ENCODE data around the gene PHOX2A.

The PHOX2A gene

DNA sequence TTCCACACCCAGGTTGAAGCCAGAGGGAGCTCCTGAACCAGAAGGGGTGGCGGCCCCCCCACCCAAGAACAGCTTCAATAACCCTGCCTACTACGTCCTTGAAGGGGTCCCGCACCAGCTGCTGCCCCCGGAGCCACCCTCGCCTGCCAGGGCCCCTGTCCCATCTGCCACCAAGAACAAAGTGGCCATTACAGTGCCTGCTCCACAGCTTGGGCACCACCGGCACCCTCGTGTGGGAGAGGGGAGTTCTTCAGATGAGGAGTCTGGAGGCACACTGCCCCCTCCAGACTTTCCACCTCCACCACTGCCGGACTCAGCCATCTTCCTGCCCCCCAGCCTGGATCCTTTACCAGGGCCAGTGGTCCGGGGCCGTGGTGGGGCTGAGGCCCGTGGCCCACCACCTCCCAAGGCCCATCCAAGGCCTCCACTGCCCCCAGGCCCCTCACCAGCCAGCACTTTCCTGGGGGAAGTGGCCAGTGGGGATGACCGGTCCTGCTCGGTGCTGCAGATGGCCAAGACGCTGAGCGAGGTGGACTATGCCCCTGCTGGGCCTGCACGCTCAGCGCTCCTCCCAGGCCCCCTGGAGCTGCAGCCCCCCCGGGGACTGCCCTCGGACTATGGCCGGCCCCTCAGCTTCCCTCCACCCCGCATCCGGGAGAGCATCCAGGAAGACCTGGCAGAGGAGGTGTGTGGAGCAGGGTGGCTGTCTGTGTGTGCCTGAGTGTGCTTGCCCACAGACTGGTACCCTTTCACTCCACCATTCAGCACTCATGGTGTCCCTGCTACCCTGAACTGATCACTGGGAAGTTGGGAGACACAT is 6.7 kb downstream of the PHOX2A start:
- Histone ChIP-seq H3K36me3 (ENCODE audit: control insufficient read depth, insufficient read depth, low read length) (peaks cover 30% of the 10 kb centered on the region), H3K27me3 (ENCODE audit: control insufficient read depth, insufficient read depth, low read length) (peaks cover 39% of the 10 kb centered on the region), H3K9ac (ENCODE audit: low read length) (no peak overlapping the region), H3K9me3 (ENCODE audit: control insufficient read depth, low read length) (no peaks in the 10 kb centered on the region), H3K4me1 (ENCODE audit: control insufficient read depth, insufficient read depth, low read length) (peaks cover 32% of the 10 kb centered on the region), H3K4me3 (ENCODE audit: low read length) (no peak overlapping the region)

DNA sequence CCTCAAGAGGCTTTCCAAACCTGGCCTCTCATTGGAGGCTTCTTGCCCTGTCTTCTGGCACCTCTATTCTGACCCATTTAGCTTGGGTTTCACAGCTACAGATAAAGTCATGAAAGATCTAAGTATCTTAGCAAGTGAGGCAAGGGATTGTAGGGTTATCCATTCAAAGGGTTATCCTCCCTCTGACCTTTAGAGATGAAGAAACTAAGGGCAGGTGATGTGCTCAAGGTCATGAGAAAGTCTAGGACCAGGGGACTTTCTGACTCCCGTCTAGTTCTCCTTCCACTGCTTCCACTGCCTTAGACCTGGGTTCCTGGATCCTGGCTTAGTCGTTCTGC is 7.2 kb downstream of the PHOX2A start:
- Histone ChIP-seq H3K9me3 (ENCODE audit: control insufficient read depth, low read length) (no peaks in the 10 kb centered on the region), H3K27me3 (ENCODE audit: control insufficient read depth, insufficient read depth, low read length) (peaks cover 33% of the 10 kb centered on the region), H3K36me3 (ENCODE audit: control insufficient read depth, insufficient read depth, low read length) (peaks cover 30% of the 10 kb centered on the region), H3K4me3 (ENCODE audit: low read length) (no peak overlapping the region), H3K4me1 (ENCODE audit: control insufficient read depth, insufficient read depth, low read length) (peaks cover 32% of the 10 kb centered on the region), H3K9ac (ENCODE audit: low read length) (no peak overlapping the region)

DNA sequence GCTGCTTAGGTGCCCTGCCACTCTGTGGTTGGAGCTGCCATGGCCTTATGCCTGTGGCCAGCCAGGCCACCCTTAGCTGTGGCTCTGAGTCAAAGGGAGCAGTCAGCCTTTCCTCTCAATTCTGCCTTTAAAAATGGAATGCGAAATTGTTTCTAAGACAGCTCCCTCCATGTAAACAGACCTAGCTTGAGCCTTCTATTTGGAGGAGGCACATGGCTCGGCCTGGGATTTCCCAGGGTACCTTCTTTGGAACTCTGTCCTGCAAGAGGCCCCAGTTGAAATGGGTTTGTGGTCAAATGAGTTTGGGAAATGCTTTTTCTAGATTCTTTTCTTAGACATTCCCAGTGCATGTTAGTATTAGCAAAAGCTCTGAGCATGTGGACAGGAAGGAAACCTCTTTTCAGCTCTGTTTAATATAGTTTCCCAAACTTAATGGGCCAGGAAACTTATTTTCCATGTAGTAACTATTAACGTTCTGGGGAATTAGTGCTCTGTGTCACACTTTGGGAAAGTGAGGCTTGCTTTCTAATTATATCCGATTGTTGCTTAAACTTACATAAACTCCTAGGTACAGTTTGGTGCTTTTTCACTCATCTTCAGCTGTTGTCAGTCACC is 7.8 kb downstream of the PHOX2A start:
- H3K9ac ChIP-seq (ENCODE audit: low read length): no peak overlapping the region
- no peaks in the 10 kb centered on the region for H3K9me3 ChIP-seq (ENCODE audit: control insufficient read depth, low read length)
- peaks cover 32% of the 10 kb centered on the region for H3K4me1 ChIP-seq (ENCODE audit: control insufficient read depth, insufficient read depth, low read length)
- peaks cover 27% of the 10 kb centered on the region for H3K27me3 ChIP-seq (ENCODE audit: control insufficient read depth, insufficient read depth, low read length)
- H3K36me3 ChIP-seq (ENCODE audit: control insufficient read depth, insufficient read depth, low read length): peaks cover 35% of the 10 kb centered on the region
- no peak overlapping the region for H3K4me3 ChIP-seq (ENCODE audit: low read length)

DNA sequence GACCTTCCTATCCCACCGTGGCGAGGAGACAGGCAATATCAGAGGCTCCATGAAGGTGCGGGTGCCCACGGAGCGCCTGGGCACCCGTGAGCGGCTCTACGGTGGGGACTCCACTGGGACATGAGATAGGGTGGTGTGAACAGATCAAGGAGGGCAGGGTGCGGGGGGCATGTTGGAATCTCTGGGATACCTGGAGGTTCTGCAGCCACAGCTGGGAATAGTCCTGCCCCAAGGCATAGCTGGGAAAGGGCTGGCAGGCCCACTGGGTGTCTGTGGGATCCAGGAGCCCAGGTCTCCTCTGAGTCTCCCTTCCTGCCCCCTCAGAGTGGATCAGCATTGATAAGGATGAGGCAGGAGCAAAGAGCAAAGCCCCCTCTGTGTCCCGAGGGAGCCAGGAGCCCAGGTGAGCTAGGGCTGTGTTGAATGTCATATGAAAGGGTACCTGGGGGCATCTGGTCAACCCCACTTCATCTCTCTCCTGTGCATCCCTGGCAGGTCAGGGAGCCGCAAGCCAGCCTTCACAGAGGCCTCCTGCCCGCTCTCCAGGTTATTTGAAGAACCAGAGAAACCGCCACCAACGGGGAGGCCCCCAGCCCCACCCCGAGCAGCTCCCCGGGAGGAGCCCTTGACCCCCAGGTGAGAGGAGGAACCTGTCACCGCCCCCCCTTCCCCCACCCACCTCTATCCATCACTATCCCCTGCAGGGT is 8.5 kb downstream of the PHOX2A start:
- Histone ChIP-seq H3K4me3 (ENCODE audit: low read length) (no peak overlapping the region), H3K4me1 (ENCODE audit: control insufficient read depth, insufficient read depth, low read length) (peaks cover 27% of the 10 kb centered on the region), H3K9ac (ENCODE audit: low read length) (no peak overlapping the region), H3K9me3 (ENCODE audit: control insufficient read depth, low read length) (no peaks in the 10 kb centered on the region), H3K36me3 (ENCODE audit: control insufficient read depth, insufficient read depth, low read length) (peaks cover 42% of the 10 kb centered on the region), H3K27me3 (ENCODE audit: control insufficient read depth, insufficient read depth, low read length) (peaks cover 20% of the 10 kb centered on the region)

DNA sequence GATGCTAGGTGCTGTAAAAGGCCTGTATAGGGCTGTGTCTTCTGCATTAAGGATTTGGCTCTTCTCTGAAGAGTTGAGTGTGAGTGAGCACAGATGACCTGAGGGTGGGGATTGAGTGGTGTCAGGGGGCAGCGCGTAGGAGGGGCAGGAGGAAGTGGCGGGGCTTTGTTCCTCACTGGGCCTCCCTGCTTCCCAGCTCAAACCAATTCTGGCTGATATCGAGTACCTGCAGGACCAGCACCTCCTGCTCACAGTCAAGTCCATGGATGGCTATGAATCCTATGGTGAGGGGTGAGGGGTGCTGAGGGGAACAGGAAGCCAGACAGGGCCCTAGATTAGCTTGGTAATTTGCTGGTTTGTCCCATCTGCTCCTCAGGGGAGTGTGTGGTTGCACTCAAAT is 9.1 kb downstream of the PHOX2A start:
- peaks cover 21% of the 10 kb centered on the region for H3K4me1 ChIP-seq (ENCODE audit: control insufficient read depth, insufficient read depth, low read length)
- no peaks in the 10 kb centered on the region for H3K9me3 ChIP-seq (ENCODE audit: control insufficient read depth, low read length)
- no peak overlapping the region for H3K9ac ChIP-seq (ENCODE audit: low read length)
- H3K36me3 ChIP-seq (ENCODE audit: control insufficient read depth, insufficient read depth, low read length): peaks cover 47% of the 10 kb centered on the region
- H3K4me3 ChIP-seq (ENCODE audit: low read length): no peak overlapping the region
- H3K27me3 ChIP-seq (ENCODE audit: control insufficient read depth, insufficient read depth, low read length): peaks cover 15% of the 10 kb centered on the region

DNA sequence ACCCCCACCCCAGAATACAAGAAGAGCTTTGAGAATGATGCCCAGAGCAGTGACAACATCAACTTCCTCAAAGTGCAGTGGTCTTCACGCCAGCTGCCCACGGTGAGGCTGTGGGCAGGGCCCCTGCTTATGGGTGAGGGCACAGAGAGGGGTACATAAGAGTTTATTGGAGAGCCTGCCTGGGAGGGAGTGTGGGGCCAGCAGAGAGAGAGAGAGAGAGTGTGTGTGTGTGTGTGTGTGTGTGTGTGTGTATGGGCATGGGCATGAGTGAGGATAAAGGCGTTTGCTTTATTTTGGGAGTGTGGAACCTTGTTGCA is 9.5 kb downstream of the PHOX2A start:
- Histone ChIP-seq H3K4me1 (ENCODE audit: control insufficient read depth, insufficient read depth, low read length) (peaks cover 19% of the 10 kb centered on the region), H3K9me3 (ENCODE audit: control insufficient read depth, low read length) (no peaks in the 10 kb centered on the region), H3K9ac (ENCODE audit: low read length) (no peak overlapping the region), H3K4me3 (ENCODE audit: low read length) (no peak overlapping the region), H3K27me3 (ENCODE audit: control insufficient read depth, insufficient read depth, low read length) (peaks cover 12% of the 10 kb centered on the region), H3K36me3 (ENCODE audit: control insufficient read depth, insufficient read depth, low read length) (peaks cover 47% of the 10 kb centered on the region)

DNA sequence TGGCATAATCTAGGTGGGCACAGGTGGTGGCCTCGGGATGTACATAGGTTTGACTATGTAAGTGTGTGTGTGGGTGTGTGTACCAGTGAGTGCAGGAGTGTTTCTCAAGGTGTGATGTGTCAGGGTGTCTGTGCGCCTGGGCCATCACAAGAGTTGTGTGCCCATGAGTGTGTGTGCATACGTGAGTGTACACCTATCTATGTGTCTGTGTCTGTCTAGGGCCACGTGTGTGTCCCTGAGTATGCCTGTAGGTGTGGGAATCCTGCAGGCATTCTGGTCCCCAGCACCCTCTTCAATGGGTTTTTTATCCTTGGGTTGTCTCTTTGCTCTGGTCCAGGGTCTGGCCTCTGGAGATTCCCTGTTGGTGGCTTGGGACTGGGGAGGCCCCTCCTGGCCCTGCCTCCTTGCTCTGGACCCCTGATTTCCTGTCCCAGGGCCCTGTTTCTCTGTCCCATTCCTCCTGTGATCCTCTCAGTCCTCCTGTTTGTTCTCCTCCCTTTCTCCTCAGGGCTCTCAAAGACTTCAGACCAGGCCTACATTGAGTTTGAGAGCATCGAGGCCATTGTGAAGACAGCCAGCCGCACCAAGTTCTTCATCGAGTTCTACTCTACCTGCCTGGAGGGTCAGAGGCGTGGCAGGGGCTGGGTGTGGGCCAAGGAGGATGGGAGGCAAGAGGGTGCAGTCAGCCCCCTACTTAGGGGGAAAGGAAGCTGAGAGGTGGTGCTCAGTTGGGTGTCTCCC is 10.0 kb downstream of the PHOX2A start:
- H3K36me3 ChIP-seq (ENCODE audit: control insufficient read depth, insufficient read depth, low read length): peaks cover 49% of the 10 kb centered on the region
- H3K9me3 ChIP-seq (ENCODE audit: control insufficient read depth, low read length): no peaks in the 10 kb centered on the region
- H3K9ac ChIP-seq (ENCODE audit: low read length): no peak overlapping the region
- peaks cover 7% of the 10 kb centered on the region for H3K27me3 ChIP-seq (ENCODE audit: control insufficient read depth, insufficient read depth, low read length)
- peaks cover 14% of the 10 kb centered on the region for H3K4me1 ChIP-seq (ENCODE audit: control insufficient read depth, insufficient read depth, low read length)
- H3K4me3 ChIP-seq (ENCODE audit: low read length): no peak overlapping the region

DNA sequence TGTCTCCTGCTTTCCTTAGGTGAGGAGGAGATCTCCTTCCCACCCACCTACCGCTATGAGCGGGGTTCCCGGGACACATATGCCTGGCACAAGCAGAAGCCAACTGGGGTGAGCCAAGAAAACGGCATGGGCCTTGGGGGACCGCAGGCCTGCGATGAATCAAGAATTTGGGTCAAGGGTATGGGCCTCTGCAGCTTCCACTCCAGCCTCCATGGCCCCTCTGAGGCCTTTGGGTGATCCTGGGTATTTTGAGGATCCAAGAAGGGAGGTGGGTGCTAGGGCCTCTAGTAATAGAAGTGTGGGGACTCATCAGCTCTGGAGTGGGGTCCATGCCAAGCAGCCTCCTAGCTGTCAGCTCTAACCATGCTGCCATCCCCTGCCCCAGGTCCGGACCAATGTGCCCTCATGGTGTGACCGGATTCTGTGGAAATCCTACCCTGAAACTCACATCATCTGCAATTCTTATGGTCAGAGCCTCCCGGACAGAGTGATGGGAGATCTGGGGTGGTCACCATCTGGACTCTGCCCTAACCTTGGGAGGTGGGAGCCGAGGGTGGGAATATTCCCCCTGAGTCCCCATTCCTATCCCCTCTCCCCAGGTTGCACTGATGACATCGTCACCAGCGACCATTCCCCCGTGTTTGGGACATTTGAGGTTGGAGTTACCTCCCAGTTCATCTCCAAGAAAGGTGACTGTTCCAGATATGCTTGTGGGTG is 10.8 kb downstream of the PHOX2A start:
- Histone ChIP-seq H3K9ac (ENCODE audit: low read length) (no peak overlapping the region), H3K27me3 (ENCODE audit: control insufficient read depth, insufficient read depth, low read length) (no peaks in the 10 kb centered on the region), H3K9me3 (ENCODE audit: control insufficient read depth, low read length) (no peaks in the 10 kb centered on the region), H3K4me3 (ENCODE audit: low read length) (no peak overlapping the region), H3K4me1 (ENCODE audit: control insufficient read depth, insufficient read depth, low read length) (peaks cover 7% of the 10 kb centered on the region), H3K36me3 (ENCODE audit: control insufficient read depth, insufficient read depth, low read length) (peaks cover 52% of the 10 kb centered on the region)

DNA sequence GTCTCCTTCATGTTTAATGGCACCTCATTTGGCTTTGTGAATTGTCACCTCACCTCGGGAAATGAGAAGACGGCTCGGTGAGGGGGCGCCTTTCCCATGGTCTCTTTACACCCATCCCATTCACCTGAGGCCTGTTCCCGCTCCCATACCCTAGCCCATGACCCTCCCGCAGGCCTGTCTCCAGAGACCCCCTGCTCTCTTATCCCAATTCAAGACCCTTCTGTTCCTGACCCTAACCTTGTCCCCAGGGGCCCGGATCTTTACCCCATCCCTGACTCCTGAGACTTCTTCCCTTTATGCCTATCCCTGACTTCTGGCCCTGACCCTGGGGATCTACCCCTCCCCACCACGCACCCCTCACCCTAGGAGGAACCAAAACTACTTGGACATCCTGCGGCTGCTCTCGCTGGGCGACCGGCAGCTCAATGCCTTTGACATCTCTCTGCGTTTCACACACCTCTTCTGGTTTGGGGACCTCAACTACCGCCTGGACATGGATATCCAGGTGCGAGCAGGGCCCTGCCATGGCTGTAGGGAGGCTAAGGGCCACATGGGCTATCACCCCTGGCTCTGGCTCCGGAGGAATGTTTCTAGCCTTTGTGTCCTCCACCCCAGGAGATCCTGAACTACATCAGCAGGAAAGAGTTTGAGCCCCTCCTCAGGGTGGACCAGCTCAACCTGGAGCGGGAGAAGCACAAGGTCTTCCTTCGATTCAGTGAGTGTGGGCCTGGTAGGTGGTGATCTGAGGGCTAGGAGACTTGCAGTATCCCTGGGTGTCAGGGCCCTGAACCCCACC is 11.5 kb downstream of the PHOX2A start:
- Histone ChIP-seq H3K36me3 (ENCODE audit: control insufficient read depth, insufficient read depth, low read length) (peaks cover 52% of the 10 kb centered on the region), H3K9me3 (ENCODE audit: control insufficient read depth, low read length) (no peaks in the 10 kb centered on the region), H3K4me3 (ENCODE audit: low read length) (no peak overlapping the region), H3K4me1 (ENCODE audit: control insufficient read depth, insufficient read depth, low read length) (no peaks in the 10 kb centered on the region), H3K27me3 (ENCODE audit: control insufficient read depth, insufficient read depth, low read length) (no peaks in the 10 kb centered on the region), H3K9ac (ENCODE audit: low read length) (no peak overlapping the region)

DNA sequence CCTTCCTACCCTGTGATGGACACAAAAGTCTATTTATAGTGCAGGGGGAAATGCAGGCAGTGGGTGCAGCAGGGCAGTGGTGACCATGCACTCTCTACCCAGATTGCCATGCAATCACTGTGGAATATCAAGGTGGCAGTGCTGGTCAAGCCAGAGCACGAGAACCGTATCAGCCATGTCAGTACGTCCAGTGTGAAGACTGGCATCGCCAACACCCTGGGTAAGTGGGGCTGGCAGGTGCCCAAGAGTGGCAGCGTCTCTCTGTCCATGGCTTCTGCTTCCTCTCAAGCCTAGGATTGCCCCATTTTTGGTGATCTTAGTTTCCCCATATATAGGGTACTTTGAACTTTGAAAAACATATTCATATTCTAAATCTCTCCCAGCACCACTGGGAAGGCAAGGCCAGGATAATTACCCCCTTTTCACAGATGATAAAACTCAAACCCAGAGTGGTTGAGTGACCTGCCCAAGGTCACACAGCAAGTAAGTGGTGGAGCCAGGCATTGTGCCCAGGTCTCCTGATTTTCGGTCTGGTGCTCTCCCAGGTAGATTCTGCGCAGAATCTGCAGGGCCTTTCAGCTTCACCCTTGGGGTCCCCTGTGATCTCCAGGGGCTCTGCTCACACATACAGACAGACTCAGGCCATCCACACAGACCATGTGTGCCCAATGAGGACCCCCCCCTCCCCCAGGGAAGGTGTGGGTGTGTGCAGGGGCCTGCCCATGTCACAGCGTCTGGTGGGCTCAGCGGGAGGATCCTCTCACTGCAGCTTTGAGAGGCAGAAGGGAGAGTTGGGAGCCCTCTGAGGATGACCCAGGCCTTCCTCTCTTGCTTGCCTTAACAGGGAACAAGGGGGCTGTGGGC is 12.3 kb downstream of the PHOX2A start:
- peaks cover 47% of the 10 kb centered on the region for H3K36me3 ChIP-seq (ENCODE audit: control insufficient read depth, insufficient read depth, low read length)
- H3K9me3 ChIP-seq (ENCODE audit: control insufficient read depth, low read length): no peaks in the 10 kb centered on the region
- H3K4me1 ChIP-seq (ENCODE audit: control insufficient read depth, insufficient read depth, low read length): no peaks in the 10 kb centered on the region
- H3K27me3 ChIP-seq (ENCODE audit: control insufficient read depth, insufficient read depth, low read length): no peaks in the 10 kb centered on the region
- H3K9ac ChIP-seq (ENCODE audit: low read length): no peak overlapping the region
- no peak overlapping the region for H3K4me3 ChIP-seq (ENCODE audit: low read length)

Measured in mucosa of stomach (tissue), 1 donor.